Neural cell (in vitro differentiated cells): ENCODE data around the gene SLC12A8. TPM values are rescaled to one million over a fixed set of nuclear protein-coding genes. Genes with fewer than 3 reads are reported as not detected.

Experiments
- H2AFZ ChIP-seq: fragments of 200-600, 300-800 bp; sonication (generic), shearing (Covaris generic); 2 replicates; pipeline ENCODE4 v1.6.0; 2014; ENCODE audit warnings: low read depth, mild to moderate bottlenecking, antibody characterized with exemption, low read length, moderate library complexity
- H3F3A ChIP-seq: fragments of 200-600 bp; shearing (Covaris generic); 2 replicates; pipeline ENCODE4 v1.6.1; 2016; ENCODE audit warnings: mild to moderate bottlenecking, moderate library complexity, mixed read lengths, antibody characterized with exemption, low read length; ENCODE audit not compliant: insufficient read depth, poor library complexity, severe bottlenecking
- H3K27ac ChIP-seq: fragments of 200-600, 300-800 bp; sonication (generic), shearing (Covaris generic); 2 replicates; pipeline ENCODE4 v1.5.1; 2014; ENCODE audit warnings: mild to moderate bottlenecking, low read length, moderate library complexity
- H3K27me3 ChIP-seq: fragments of 300-800, 200-600 bp; sonication (generic), shearing (Covaris generic); 2 replicates; pipeline ENCODE4 v1.6.0; 2014; ENCODE audit warnings: mild to moderate bottlenecking, low read depth, low read length, moderate library complexity; ENCODE audit not compliant: insufficient read depth
- H3K36me3 ChIP-seq: fragments of 300-800, 200-600 bp; sonication (generic), shearing (Covaris generic); 2 replicates; pipeline ENCODE4 v1.5.1; 2014; ENCODE audit warnings: mild to moderate bottlenecking, antibody characterized with exemption, low read length, moderate library complexity; ENCODE audit not compliant: insufficient read depth
- H3K4me2 ChIP-seq: fragments of 300-800, 200-600 bp; sonication (generic), shearing (Covaris generic); 2 replicates; pipeline ENCODE4 v1.6.0; 2014; ENCODE audit warnings: mild to moderate bottlenecking, low read length
- H3K4me3 ChIP-seq: fragments of 300-800, 200-600 bp; sonication (generic), shearing (Covaris generic); 2 replicates; pipeline ENCODE4 v1.5.1; 2014; ENCODE audit warnings: mild to moderate bottlenecking, low read length, moderate library complexity
- H3K79me2 ChIP-seq: fragments of 200-600 bp; shearing (Covaris generic); replicated peaks from 2 replicates; pipeline ENCODE4 v1.6.0; 2014; ENCODE audit warnings: mild to moderate bottlenecking, low read length, moderate library complexity; ENCODE audit not compliant: insufficient read depth
- H3K9ac ChIP-seq: fragments of 300-800, 200-600 bp; sonication (generic), shearing (Covaris generic); 2 replicates; pipeline ENCODE4 v1.6.1; 2016; ENCODE audit warnings: mild to moderate bottlenecking, low read length, mixed read lengths
- H3K9me2 ChIP-seq: fragments of 200-600 bp; shearing (Covaris generic); 2 replicates; pipeline ENCODE4 v1.6.1; 2016; ENCODE audit warnings: mild to moderate bottlenecking, low read length, mixed read lengths; ENCODE audit not compliant: insufficient read depth
- H3K9me3 ChIP-seq: fragments of 200-600, 300-800 bp; sonication (generic), shearing (Covaris generic); 2 replicates; pipeline ENCODE4 v1.6.1; 2016; ENCODE audit warnings: mild to moderate bottlenecking, mixed run types, low read length, moderate library complexity, mixed read lengths
- H4K20me1 ChIP-seq: fragments of 200-600 bp; shearing (Covaris generic); 2 replicates; pipeline ENCODE4 v1.6.1; 2016; ENCODE audit warnings: mild to moderate bottlenecking, mixed run types; ENCODE audit not compliant: insufficient read depth
- EP300 ChIP-seq: fragments of 450-650 bp; conservative IDR thresholded peaks from 2 replicates; pipeline ENCODE4 v1.6.1; 2014; ENCODE audit warnings: antibody characterized with exemption, mild to moderate bottlenecking, moderate library complexity; ENCODE audit not compliant: poor library complexity, severe bottlenecking
- EZH2 ChIP-seq: fragments of 200-600, 300-800 bp; shearing (Covaris generic), sonication (generic); IDR thresholded peaks from 2 replicates; pipeline ENCODE4 v1.6.1; 2014; ENCODE audit warnings: antibody characterized with exemption, low read length, borderline replicate concordance, mild to moderate bottlenecking; ENCODE audit not compliant: insufficient read depth, poor library complexity, severe bottlenecking
- MXI1 ChIP-seq: fragments of 450-650 bp; conservative IDR thresholded peaks from 2 replicates; pipeline ENCODE4 v1.6.1; 2014; ENCODE audit warnings: antibody characterized with exemption, mild to moderate bottlenecking; ENCODE audit not compliant: poor library complexity, severe bottlenecking
- POLR2AphosphoS5 ChIP-seq: IDR thresholded peaks from 2 replicates; pipeline ENCODE4 v1.6.1; 2012
- RAD21 ChIP-seq: fragments of 450-650 bp; conservative IDR thresholded peaks from 2 replicates; pipeline ENCODE4 v1.6.1; 2014; ENCODE audit warnings: antibody characterized with exemption, mild to moderate bottlenecking, moderate library complexity
- REST ChIP-seq: IDR thresholded peaks from 2 replicates; pipeline ENCODE4 v1.6.1; 2012; ENCODE audit warnings: borderline replicate concordance
- SMC3 ChIP-seq: fragments of 450-650 bp; conservative IDR thresholded peaks from 2 replicates; pipeline ENCODE4 v1.6.1; 2014; ENCODE audit warnings: antibody characterized with exemption, mild to moderate bottlenecking, moderate library complexity; ENCODE audit not compliant: poor library complexity
- TAF1 ChIP-seq: IDR thresholded peaks from 2 replicates; pipeline ENCODE4 v1.6.1; 2012; ENCODE audit warnings: low read depth
- polyA plus RNA-seq: library from polyadenylated mRNA; depleted of rRNA; stranded (reverse); fragments of >200 nt; gene quantifications from 2 replicates; pipeline ENCODE4 v1.2.3, GENCODE V29; 2014
- TF ChIP-seq, protein P1 (sequence below): fragments of 450-650 bp; IDR thresholded peaks from 2 replicates; pipeline ENCODE4 v1.5.1; 2014; ENCODE audit warnings: antibody characterized with exemption, mild to moderate bottlenecking, moderate library complexity; ENCODE audit not compliant: poor library complexity, severe bottlenecking

SLC12A8 gene
- polyA plus RNA-seq, 1 donor from 2014 or later = 4.6 TPM

DNA sequence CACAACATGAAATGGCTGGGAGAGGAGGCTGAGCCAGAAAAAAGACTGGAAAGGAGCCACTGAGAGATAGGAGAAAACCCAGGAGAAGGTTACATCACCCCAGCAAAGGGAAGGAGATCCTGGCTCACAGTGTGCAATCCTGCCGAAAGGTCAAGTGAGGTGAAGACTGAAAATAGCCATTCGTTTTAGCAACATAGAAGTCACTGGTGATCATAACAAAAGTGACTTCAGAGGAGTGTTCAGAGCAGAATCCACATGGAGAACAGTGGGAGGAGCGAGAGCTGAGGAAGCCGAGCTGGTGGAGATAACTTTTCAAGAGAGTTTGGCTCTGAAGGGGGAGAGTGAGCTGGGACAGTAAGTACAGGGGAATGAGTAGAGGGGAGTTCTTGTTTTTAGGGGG is 151.4 kb downstream of the SLC12A8 start:
- peaks cover 11% of the 10 kb centered on the region for H3K27me3 ChIP-seq
- H4K20me1 ChIP-seq = no peaks in the 10 kb centered on the region
- H3K4me2 ChIP-seq = no peak overlapping the region
- H3K4me3 ChIP-seq = no peak overlapping the region
- H3K9ac ChIP-seq = no peak overlapping the region
- H3K36me3 ChIP-seq = no peaks in the 10 kb centered on the region
- H3K79me2 ChIP-seq = no peaks in the 10 kb centered on the region
- H3K9me3 ChIP-seq = no peaks in the 10 kb centered on the region
- no peaks in the 10 kb centered on the region for H3K9me2 ChIP-seq
- H2AFZ ChIP-seq = no peak overlapping the region
- no peak overlapping the region for H3K27ac ChIP-seq
- TF ChIP-seq REST = no peak
- TF ChIP-seq POLR2AphosphoS5 = no peak
- TF ChIP-seq TAF1 = no peak
- no peaks in the 10 kb centered on the region for H3F3A ChIP-seq

DNA sequence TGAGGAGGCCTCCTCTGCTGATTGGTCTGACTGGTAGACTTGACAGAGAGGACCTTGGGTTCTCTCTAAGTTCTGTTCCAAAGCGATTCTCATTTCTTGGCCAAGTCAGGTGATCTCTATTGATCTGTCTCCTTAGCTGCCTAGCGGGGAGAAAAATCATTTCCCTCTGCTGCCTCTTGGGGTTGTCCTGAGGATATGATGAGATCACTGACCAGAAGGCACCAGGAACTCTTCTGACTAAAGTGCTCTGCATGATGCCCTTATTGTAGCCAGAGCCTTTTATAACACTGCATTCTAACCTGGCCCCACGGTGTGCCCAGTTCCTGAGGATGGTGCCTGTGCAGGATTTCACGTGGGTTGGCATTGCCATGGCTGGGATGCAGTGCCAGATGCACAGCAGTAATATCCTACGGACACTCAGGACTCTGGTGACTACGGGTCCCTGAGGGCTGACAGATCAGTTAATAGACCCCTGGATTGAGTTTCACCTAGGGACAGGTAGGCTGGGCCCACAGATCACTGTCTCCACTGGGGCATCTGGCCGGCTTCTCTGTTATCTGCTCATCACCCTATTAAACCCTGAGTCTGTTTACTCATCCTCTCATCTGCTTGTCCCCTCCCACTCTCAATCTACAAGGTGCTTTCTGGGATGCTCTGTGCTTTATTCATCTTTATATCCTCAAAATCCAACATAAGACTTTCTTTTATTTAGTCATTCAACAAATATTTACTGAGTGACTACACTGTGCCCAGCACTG is 152.9 kb downstream of the SLC12A8 start:
- H3K79me2 ChIP-seq = no peaks in the 10 kb centered on the region
- H3K9me2 ChIP-seq = no peaks in the 10 kb centered on the region
- H3K27me3 ChIP-seq = peaks cover 20% of the 10 kb centered on the region
- no peak overlapping the region for H3K27ac ChIP-seq
- H4K20me1 ChIP-seq = no peaks in the 10 kb centered on the region
- H3K4me2 ChIP-seq = no peak overlapping the region
- no peak overlapping the region for H3K9ac ChIP-seq
- TF ChIP-seq SMC3 = no peak
- no peak for TF ChIP-seq EZH2
- no peak for TF ChIP-seq EP300
- no peak for TF ChIP-seq TAF1
- TF ChIP-seq POLR2AphosphoS5 = no peak
- no peak for TF ChIP-seq RAD21
- TF ChIP-seq MXI1 = no peak
- TF ChIP-seq, protein P1, sequence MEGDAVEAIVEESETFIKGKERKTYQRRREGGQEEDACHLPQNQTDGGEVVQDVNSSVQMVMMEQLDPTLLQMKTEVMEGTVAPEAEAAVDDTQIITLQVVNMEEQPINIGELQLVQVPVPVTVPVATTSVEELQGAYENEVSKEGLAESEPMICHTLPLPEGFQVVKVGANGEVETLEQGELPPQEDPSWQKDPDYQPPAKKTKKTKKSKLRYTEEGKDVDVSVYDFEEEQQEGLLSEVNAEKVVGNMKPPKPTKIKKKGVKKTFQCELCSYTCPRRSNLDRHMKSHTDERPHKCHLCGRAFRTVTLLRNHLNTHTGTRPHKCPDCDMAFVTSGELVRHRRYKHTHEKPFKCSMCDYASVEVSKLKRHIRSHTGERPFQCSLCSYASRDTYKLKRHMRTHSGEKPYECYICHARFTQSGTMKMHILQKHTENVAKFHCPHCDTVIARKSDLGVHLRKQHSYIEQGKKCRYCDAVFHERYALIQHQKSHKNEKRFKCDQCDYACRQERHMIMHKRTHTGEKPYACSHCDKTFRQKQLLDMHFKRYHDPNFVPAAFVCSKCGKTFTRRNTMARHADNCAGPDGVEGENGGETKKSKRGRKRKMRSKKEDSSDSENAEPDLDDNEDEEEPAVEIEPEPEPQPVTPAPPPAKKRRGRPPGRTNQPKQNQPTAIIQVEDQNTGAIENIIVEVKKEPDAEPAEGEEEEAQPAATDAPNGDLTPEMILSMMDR = no peak
- TF ChIP-seq REST = no peak
- no peaks in the 10 kb centered on the region for H3K9me3 ChIP-seq
- no peak overlapping the region for H3K4me3 ChIP-seq
- no peaks in the 10 kb centered on the region for H3K36me3 ChIP-seq
- H3F3A ChIP-seq = no peaks in the 10 kb centered on the region
- no peak overlapping the region for H2AFZ ChIP-seq
